ENCODE results near the gene ZBTB46. TPM values are rescaled to one million over a fixed set of nuclear protein-coding genes. Genes with fewer than 3 reads are reported as not detected.

ZBTB46 gene
- total RNA-seq, 2 donors from 2014 or later: 2.1 to 3.2 TPM

GRCh38 chr20:63758152-63758551 lies 72.9 kb downstream of the ZBTB46 start:
- Histone ChIP-seq H3K36me3 (no peaks in the 10 kb centered on the region), H3K27me3 (no peaks in the 10 kb centered on the region), H3K9me3 (no peaks in the 10 kb centered on the region), H3K9ac (ENCODE audit: low read depth in 2 of 2, low read length in 2 of 2) (no peak overlapping the region), H3K27ac (no peak overlapping the region), H3K4me1 (no peaks in the 10 kb centered on the region), H3K4me3 (no peak overlapping the region)
- TF ChIP-seq CTCF (IDR thresholded peaks at IDR 0.05): no peak
- DNase-seq: no peak
- intact Hi-C loops (cut with DNase I): no loop called here

DNA sequence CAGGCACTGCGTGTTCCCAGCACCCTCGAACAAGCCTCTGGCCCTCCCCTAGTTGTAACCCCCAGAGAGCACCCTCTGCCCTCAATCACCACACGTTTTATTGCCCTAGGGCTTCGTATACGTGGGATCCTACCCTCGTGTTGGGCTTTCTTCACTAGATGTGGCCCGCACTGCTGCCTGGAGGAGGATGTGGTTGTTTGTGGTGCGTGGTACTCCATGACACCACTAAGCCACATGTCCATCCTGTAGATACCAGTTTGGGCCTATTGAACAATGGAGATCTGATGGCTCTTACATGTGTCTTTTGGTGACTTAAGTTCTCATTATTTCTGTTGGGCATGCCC lies 74.4 kb downstream of the ZBTB46 start:
- intact Hi-C loops (cut with DNase I): no loop called here
- no peak for TF ChIP-seq CTCF (IDR thresholded peaks at IDR 0.05)
- Histone ChIP-seq H3K36me3 (no peaks in the 10 kb centered on the region), H3K9me3 (no peaks in the 10 kb centered on the region), H3K9ac (ENCODE audit: low read depth in 2 of 2, low read length in 2 of 2) (no peak overlapping the region), H3K27me3 (no peaks in the 10 kb centered on the region), H3K27ac (no peak overlapping the region), H3K4me1 (no peaks in the 10 kb centered on the region), H3K4me3 (no peak overlapping the region)
- DNase-seq: no peak

DNA sequence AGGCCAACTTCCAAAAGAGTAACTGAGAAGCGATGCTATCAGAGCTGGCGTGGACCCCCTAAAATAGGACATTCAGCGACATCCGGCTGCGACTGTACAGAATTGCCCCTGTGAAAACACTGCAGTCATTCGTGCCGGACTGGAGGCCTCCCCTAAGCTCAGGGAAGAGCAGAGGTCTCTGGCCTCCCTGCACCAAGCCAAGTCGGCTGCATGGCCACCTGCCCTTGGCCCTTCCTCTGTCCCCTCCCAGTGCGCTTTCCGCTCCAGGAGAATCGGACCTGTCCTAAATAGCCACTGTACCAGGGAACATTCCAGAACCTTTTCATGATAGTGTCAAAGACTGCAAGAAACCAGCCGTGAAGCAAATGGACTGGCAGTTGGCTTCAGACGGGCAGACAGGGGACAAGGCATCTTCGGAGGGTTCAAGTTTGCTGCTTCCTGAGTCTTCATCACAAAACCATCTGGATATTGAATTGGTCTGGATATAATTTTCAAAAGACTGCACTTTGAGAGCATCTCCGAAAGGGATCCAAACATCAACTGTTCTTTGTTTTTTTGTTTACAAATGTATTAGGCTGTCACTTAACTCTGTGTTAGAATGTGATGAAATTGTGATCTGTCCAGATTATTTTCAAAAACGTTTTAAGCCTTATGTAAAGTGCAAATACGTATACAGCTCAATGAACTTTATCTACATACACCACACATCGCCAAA lies 75.0 kb downstream of the ZBTB46 start:
- Histone ChIP-seq H3K27me3 (no peaks in the 10 kb centered on the region), H3K27ac (no peak overlapping the region), H3K9me3 (no peaks in the 10 kb centered on the region), H3K4me3 (no peak overlapping the region), H3K36me3 (no peaks in the 10 kb centered on the region), H3K9ac (ENCODE audit: low read depth in 2 of 2, low read length in 2 of 2) (no peak overlapping the region), H3K4me1 (no peaks in the 10 kb centered on the region)
- intact Hi-C loops (cut with DNase I): no loop called here
- no peak for TF ChIP-seq CTCF (IDR thresholded peaks at IDR 0.05)
- no peak for DNase-seq

GRCh38 chr20:63754008-63754407 lies 77.1 kb downstream of the ZBTB46 start:
- H3K27ac ChIP-seq: no peak overlapping the region
- H3K9ac ChIP-seq (ENCODE audit: low read depth in 2 of 2, low read length in 2 of 2): no peak overlapping the region
- no peaks in the 10 kb centered on the region for H3K27me3 ChIP-seq
- no peaks in the 10 kb centered on the region for H3K4me1 ChIP-seq
- intact Hi-C loops (cut with DNase I): no loop called here
- no peak overlapping the region for H3K4me3 ChIP-seq
- DNase-seq: no peak
- TF ChIP-seq CTCF (IDR thresholded peaks at IDR 0.05): no peak
- H3K9me3 ChIP-seq: no peaks in the 10 kb centered on the region
- H3K36me3 ChIP-seq: no peaks in the 10 kb centered on the region

DNA sequence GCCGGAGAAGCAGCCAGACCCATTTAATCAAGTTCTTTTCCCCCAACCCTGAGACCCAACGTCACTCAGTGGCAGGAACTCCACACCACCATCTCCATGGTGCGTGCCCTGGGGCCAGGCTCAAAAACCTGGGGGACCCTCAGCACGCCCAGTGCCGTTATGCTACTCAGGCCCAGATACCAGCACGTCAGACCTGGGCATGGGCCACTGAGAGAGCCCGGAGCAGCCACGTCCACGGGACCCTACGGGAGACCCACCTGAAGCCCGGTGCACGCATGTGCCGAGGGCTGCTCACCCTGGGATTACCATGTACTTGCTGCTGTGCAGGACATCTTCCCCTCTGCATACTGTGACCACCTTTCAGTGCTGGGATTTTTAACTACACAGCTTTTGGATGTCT lies 77.7 kb downstream of the ZBTB46 start:
- intact Hi-C loops (cut with DNase I): no loop called here
- H3K4me3 ChIP-seq: no peak overlapping the region
- H3K9ac ChIP-seq (ENCODE audit: low read depth in 2 of 2, low read length in 2 of 2): no peak overlapping the region
- no peak for TF ChIP-seq CTCF (IDR thresholded peaks at IDR 0.05)
- no peak overlapping the region for H3K27ac ChIP-seq
- no peak for DNase-seq
- no peaks in the 10 kb centered on the region for H3K27me3 ChIP-seq
- H3K9me3 ChIP-seq: no peaks in the 10 kb centered on the region
- no peaks in the 10 kb centered on the region for H3K36me3 ChIP-seq
- H3K4me1 ChIP-seq: no peaks in the 10 kb centered on the region

Data from colonic mucosa (tissue), 4 donors.